ENCODE results near the gene CTXND1.

DNA sequence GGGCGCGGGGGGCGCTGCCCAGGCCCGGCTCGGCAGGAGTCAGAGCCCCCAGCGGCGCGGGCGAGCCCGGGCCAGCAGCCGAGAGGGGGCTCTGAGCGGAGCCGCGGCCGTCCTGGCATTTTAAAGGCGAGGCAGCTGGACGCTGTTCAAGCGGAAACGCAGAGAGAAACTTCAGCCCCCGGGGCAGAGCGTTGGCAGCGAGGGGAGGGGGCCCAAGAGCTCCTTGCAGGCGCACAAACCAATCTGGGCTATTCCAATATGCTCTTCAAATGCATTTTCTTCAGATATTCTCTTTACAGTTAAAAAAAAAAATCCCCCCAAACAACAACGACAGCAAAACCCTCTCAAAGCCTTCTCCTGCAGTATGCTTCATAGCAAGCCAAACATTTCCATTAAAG is at the start of gene CTXND1:
- TF ChIP-seq, protein P1, sequence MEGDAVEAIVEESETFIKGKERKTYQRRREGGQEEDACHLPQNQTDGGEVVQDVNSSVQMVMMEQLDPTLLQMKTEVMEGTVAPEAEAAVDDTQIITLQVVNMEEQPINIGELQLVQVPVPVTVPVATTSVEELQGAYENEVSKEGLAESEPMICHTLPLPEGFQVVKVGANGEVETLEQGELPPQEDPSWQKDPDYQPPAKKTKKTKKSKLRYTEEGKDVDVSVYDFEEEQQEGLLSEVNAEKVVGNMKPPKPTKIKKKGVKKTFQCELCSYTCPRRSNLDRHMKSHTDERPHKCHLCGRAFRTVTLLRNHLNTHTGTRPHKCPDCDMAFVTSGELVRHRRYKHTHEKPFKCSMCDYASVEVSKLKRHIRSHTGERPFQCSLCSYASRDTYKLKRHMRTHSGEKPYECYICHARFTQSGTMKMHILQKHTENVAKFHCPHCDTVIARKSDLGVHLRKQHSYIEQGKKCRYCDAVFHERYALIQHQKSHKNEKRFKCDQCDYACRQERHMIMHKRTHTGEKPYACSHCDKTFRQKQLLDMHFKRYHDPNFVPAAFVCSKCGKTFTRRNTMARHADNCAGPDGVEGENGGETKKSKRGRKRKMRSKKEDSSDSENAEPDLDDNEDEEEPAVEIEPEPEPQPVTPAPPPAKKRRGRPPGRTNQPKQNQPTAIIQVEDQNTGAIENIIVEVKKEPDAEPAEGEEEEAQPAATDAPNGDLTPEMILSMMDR (IDR thresholded peaks at IDR 0.05) = no peak
- no peak for TF ChIP-seq ELF4 (CRISPR knock-in tag; IDR thresholded peaks at IDR 0.05; ENCODE audit: low read depth)
- TF ChIP-seq GABPB1 (CRISPR knock-in tag; IDR thresholded peaks at IDR 0.05) = no peak
- TF ChIP-seq ATF3 (CRISPR knock-in tag; conservative IDR thresholded peaks at IDR 0.05) = no peak
- no peak for TF ChIP-seq USF1 (CRISPR knock-in tag; IDR thresholded peaks at IDR 0.05)
- TF ChIP-seq, protein P2, sequence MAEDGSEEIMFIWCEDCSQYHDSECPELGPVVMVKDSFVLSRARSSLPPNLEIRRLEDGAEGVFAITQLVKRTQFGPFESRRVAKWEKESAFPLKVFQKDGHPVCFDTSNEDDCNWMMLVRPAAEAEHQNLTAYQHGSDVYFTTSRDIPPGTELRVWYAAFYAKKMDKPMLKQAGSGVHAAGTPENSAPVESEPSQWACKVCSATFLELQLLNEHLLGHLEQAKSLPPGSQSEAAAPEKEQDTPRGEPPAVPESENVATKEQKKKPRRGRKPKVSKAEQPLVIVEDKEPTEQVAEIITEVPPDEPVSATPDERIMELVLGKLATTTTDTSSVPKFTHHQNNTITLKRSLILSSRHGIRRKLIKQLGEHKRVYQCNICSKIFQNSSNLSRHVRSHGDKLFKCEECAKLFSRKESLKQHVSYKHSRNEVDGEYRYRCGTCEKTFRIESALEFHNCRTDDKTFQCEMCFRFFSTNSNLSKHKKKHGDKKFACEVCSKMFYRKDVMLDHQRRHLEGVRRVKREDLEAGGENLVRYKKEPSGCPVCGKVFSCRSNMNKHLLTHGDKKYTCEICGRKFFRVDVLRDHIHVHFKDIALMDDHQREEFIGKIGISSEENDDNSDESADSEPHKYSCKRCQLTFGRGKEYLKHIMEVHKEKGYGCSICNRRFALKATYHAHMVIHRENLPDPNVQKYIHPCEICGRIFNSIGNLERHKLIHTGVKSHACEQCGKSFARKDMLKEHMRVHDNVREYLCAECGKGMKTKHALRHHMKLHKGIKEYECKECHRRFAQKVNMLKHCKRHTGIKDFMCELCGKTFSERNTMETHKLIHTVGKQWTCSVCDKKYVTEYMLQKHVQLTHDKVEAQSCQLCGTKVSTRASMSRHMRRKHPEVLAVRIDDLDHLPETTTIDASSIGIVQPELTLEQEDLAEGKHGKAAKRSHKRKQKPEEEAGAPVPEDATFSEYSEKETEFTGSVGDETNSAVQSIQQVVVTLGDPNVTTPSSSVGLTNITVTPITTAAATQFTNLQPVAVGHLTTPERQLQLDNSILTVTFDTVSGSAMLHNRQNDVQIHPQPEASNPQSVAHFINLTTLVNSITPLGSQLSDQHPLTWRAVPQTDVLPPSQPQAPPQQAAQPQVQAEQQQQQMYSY (CRISPR knock-in tag; IDR thresholded peaks at IDR 0.05) = no peak
- no peak for TF ChIP-seq ATF2 (CRISPR knock-in tag; IDR thresholded peaks at IDR 0.05; ENCODE audit: borderline replicate concordance, low read depth)
- TF ChIP-seq MAX (CRISPR knock-in tag; IDR thresholded peaks at IDR 0.05) = no peak
- TF ChIP-seq TP53 (CRISPR knock-in tag; IDR thresholded peaks at IDR 0.05) = no peak
- TF ChIP-seq ZNF232 (CRISPR knock-in tag; IDR thresholded peaks at IDR 0.05) = no peak
- no peak for TF ChIP-seq CBFB (CRISPR knock-in tag; IDR thresholded peaks at IDR 0.05; ENCODE audit: low read depth)
- TF ChIP-seq, protein P3, sequence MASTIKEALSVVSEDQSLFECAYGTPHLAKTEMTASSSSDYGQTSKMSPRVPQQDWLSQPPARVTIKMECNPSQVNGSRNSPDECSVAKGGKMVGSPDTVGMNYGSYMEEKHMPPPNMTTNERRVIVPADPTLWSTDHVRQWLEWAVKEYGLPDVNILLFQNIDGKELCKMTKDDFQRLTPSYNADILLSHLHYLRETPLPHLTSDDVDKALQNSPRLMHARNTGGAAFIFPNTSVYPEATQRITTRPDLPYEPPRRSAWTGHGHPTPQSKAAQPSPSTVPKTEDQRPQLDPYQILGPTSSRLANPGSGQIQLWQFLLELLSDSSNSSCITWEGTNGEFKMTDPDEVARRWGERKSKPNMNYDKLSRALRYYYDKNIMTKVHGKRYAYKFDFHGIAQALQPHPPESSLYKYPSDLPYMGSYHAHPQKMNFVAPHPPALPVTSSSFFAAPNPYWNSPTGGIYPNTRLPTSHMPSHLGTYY (CRISPR knock-in tag; IDR thresholded peaks at IDR 0.05) = no peak

Data from WTC11 (cell line).